Islet precursor cell (in vitro differentiated cells): ENCODE results near the gene ARHGAP15.

Experiments
- DNase-seq: peaks from one replicate; pipeline ENCODE4 v3.0.0-alpha.2; 2018

ARHGAP15 gene

DNA sequence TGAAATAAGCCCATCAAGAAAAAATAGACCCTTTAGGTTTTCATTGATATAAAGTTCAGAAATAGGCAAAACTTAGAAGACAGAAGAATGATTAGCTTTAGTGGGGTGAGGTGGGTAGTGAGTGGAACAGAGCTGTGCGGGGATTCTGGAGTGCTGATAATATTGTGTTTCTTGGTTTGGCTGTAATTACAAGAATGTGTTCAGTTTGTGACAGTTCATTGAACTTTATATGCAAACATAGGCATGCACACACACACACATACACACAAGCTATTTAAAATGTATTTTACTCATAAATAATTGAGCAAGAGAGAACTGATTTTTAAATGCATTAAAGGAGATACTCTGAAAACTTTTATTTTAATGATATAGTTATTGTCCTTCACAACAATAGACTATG lies 17.1 kb downstream of the ARHGAP15 start:
- no peak for DNase-seq

DNA sequence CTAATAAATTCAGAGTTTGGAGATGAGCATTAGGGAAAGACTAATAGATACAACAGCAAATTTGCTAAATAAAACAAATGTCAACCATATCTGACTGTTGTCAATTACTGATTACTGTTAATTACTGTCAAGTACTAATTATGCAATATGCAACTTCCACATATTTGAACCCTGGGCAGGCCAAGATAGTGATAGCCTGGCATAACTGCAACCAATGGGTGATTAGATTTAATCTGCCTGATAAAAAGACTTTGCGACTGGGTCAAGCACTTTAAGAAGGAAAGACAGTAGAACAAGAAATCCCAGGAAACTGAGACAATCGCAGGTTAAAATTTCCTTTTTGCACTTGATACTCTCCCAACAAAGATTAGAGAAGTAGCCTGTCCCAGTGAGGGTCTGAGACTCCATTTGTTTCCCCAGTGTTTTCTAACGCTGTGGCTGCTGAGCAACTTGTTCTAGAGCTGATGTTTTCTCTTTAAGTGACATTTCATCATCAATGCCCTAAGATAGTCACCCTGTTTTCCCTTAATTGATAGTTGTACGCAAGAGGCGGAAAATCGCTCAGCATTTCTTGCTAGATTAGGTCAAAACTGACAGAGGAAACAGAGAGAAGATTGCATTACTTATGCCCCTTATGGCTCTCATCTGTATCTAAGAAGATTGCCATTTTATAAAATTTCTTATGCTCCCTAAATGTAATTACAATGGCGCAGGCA lies 17.8 kb downstream of the ARHGAP15 start:
- no peak for DNase-seq

DNA sequence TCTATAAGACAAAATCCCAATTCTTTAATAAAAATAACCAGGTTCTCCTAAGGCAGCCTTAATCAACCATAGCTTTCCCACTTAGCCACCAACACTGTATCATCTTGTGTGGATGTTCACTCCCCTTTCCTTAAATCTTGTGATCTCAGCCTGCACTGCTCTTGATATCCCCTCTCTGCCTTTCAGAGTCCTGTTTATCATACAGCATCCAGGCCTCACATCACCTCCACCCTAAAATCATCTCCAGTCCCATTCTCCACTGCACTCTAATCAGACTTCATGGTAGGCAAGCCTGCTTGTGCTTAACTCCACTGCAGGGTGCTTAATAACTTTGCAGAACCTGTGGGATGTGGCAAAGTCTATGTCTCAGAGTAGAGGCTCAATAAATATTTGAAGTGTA lies 18.8 kb downstream of the ARHGAP15 start:
- no peak for DNase-seq

DNA sequence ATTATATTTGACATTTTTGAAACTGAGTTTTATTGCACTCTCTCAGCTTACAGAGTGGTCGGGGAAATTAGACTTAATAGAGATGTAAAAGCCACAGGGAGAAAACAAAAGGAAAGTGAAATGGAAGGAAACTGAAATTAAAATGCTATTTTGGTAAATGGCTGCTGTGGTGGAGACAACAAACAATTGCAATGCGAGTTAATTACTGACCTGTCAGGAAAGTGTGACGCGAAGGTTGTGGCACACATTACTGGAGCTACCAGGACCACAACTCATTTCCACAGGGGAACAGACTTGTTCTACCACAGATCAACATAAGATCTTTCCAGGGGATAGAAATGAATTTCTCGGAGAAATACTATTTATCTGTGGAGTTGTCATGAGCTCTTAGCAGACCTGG lies 19.5 kb downstream of the ARHGAP15 start:
- DNase-seq: no peak

DNA sequence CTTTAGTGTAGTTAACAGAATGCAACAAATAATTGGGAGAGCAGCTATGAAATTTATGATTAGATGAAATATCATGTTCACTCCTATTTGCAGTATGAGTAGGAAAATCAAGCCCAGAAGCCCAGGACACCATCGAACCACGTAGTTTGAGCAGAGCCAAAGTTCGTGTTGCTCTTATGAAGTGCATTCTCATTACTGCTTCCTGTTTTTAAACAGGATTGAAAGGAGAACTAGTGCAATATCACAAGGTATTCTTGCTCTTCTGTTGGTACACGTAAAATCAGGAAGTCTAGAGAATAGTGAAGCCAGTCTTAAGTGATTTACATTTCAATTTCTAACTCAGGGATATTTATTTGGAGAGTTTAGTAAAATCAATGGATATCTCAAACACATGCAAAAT lies 21.1 kb downstream of the ARHGAP15 start:
- no peak for DNase-seq

DNA sequence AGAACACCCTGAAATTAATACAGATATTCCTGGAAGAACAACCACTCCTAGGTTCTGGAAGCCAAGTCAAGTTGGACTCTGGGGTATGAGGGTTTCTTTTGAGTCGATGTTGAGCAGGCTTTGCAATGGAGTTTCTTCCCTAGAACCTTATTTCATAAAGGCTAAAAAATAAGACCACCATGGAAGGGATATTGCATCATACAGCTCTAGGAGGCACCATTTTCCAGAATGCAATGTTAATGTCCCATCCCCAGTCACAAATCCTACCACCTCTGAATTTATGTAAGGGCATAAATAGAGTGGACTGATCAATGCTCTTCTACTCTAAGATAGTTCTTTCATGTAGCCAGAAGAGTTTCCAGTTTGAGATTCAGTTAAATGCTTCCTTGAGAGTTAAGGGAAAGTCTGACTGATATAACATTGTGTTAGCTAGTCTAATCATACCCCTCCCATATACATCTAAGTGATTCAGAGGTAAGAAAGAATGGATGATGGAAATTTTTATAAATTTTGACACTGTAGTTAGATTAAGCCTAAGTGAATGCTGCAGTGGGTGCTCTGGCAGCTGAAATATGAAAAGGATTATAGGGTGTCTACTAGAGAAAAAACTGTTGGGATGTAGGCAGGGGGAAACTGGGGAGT lies 22.0 kb downstream of the ARHGAP15 start:
- no peak for DNase-seq

DNA sequence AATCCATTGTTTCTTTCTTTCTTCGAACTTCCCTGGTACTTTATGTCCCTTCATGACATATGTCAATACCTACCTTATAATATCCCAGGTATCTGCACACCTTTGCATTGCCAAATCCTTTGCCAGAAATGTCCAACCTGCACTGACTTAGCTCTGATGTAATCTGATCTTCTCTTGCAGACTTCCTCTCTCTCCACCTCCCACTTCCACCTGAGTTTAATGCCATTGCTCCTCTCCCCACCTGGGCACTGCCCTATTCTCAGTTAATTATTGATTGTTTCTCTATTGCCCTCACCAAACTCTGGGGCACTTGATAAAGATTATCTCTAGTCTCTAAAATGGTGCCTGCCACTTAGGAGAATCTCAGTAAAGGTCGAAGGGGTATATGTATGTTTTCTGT lies 23.0 kb downstream of the ARHGAP15 start:
- DNase-seq: no peak

DNA sequence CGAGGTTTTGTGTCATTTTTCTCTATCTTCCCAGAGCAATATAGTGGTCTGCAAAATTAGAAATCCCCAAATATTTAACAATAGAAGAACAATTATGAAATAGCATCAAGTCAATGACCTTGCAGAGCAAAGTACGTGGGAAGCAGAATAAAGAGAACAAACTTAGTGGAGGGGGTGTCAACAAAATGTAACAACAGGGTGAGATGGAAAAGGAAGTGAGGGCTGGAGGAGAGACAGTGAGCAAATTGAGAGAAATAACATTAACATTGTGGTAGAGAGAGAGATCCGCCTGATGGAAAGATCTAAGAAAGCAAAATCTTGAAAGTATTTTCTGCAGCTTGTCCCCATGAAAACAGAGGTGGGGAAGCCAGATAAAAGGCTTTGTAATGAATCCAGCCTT lies 23.4 kb downstream of the ARHGAP15 start:
- no peak for DNase-seq

DNA sequence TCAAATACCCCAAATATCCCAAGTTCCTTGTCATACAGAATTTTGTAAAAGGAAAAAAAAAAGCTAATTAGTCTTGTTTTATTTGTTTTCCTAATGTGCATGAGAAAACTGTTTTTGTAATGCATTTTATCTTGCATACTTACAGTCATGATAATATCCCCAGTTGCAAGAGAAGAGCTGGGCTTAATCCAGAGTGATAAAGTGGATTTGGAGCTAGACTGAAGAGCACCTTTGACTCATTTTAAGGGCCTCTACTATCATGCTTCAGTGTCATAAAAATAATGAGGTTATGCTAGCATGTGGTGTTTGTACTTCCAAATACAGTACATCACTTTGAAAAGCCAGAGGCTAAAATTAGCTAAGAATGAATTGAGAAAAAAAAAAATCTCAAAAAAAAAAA lies 26.4 kb downstream of the ARHGAP15 start:
- no peak for DNase-seq

DNA sequence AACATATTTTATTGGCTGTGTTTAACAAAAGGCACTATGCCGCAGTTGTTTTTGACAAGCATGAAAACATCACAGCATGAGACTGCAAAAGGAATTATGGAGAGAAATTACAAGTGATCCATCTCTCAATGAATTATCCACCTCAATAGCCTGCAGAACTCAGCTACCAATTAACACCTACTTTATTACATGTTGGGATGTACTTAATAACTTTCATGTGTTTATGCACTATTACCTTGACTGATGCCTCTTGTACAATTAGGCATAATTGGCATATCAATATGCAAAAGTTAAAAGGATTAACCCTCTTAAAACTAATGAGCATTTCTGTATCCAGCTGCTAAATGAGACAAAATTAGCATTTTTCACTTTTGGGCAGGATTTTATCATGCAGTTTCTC lies 27.8 kb downstream of the ARHGAP15 start:
- DNase-seq: no peak

DNA sequence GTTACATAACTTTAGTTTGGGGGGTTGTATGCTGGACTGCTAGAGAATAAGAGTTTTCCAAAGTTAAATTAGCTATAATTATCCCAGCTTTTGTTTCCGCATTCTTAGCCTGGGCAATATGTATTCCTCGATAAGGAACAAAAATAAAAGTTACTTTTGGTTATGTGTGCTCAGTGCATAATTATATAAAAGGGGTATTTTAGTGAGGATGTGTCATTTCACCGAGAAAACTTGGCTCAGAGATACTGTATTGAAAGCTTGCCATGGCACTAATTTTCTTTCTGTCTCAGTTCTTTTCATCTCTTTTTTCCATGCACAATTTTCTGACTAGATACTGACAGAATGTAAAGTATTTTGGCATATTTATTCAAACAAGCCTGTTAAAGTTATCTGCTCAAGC lies 28.2 kb downstream of the ARHGAP15 start:
- DNase-seq: no peak

DNA sequence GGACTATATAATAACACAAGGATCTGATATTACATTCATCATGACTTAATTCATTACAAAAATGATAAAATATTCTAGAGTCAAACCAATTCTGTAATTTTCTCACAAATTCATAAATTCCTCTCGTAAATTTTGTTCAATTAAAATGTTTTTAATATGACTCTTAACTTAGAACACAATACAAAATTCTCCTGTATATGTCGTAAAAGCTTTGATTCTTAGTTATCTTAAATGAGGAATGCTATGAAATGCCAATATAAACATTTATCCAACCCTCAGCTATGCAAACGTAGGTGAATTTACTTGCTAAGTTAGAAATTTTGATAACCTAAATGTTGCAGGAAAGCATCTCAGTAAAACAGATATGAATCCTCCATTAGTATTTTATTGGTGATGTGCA lies 28.9 kb downstream of the ARHGAP15 start:
- no peak for DNase-seq

DNA sequence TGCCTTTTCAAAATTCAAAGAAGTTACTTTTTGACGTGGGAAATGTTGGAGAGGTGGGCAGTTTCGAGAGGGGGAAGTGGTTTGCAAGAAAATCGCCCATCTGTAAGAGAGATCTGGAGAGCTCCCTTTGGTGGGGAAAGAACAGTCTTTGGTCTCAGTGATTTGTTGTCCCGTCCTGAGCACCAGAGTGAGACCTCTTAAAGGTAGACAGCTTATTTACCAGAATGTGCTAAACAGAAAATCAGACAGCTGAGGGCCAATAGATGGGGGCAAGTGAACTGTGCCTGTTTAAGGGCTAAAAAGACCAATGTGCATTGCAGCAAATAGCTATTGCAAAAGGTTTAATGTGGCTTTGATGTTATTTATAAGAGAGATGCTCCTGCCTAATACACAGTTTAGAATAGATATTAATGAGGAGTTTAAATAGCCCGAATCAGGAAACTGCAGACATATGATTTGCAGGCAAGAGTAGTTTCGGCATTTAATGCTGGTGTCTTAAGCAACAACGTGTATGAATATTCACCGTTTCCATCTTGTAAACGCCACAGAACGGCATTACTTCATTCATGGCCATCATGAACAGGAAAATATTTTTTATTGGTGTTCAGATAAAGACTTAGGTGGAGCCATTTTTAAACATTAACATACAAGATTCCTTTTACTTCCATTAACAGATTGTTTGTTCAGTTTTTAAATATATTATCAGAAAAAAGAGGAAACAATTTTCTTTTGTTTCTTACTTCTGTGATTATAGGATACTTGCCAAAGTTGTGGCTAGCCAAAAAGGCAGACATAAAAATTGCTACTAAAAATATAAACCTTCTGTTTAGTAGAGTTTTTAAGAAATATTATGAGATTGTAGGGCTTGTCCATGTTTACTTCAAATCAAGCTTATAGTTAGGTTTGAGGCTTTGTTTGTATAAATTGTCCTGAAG lies 29.6 kb downstream of the ARHGAP15 start:
- DNase-seq: no peak

DNA sequence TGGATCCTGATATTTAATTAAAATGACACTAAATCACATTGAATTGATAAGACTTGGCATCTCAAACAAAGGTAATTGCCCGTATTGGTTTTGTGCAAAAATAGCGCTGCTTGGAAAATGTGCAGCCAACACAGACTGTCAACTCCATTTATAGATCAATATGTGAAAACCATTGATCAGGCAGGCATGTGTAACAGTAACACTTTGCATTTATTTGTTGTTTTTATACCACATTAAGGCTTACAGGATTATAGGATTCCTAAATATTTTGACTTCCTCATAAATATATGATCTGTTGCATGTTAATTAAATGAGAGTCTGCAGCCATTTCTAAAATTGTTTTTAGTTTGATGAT lies 30.2 kb downstream of the ARHGAP15 start:
- no peak for DNase-seq

DNA sequence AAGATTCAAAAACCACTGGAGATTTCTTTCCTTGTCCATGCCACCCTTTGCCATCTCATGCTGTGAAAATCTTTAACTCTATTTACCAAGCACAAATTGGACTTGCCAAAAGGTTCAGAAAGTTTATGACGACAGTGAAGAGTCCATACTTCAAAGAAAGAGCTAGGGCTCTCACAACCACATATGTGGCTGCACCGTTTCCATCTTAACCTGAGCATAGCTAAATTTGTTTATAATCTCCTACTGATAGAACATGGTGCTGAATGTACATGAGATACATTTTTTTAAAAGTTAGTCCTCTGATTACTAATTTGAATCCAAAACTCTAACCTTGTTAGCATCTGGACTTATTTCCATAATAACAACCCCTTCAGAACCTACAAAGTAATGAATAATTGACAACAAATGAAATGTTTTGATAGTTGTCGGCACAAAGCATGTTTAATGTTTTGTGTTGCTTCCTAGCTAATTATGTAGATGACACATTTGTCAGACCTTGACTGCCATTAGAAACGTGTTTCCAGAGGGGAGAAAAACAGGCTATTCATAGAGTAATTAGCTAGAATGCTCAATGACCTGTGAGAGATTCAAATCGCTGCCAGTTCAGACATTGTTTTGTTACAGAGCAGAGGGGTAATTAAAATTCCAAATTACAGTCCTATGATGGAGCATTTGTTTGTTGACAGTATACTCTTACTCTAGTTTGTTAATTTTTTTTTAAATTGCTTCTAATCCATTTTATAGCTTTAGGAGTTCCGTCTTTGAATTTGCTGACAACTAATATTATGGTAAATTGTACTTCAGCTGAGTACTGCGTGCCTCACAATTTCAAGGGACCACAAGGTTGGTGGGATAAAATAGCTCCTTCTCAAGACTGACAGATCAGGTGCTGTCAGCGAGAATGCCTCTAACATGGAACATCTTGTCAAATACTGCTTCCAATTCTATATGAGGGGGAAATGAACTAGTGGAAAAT lies 31.8 kb downstream of the ARHGAP15 start:
- DNase-seq: no peak

DNA sequence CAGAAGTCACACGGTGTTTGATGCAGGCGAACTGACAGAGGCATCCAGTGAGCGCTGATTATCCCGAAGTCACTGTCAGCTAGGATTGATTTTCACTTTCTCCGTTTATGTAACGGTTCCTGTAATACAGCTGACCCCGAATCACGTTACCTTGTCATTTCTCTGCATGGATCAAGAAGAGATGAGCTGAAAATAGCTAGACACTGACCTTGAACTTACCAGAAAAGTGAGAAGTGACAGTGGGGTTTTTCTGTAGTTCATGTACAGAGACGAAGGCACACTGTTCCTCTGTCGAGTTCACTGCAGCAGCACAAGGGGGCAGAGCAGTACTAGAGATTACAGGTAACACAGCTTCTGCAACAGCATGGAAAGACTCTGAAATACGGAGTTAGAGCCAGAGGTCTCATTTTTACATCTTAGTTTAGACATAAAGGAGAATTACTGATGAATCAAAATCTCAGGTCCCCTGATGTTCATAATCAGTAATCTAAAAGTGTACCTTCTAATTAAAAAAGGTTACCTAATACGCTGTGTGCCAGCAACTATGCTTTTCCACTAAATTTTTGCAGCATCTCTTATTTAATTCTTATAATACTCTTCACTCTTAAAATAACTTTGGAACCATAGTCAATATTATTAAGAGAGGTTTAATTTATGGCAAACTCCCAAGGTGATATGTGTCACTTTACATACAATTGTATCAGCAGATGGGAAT lies 33.1 kb downstream of the ARHGAP15 start:
- DNase-seq: peak; percentile 68

DNA sequence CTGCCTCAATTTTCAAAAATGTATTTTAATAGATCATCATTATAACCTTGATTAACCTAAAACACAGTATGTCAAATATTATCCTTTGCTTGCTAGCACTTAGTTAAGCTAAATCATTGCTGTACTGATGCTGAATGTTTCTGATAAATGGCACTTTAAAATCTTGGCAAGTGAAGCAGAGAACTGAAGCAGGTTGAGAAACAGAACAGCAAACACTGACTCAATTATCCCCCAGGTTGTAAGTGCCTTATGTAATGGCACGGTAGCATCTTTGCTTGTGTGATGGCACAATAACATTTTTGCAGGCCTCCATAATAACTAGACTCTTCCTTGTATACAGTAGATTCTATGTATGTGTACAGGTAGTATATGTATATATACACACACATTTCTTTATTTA lies 33.8 kb downstream of the ARHGAP15 start:
- no peak for DNase-seq

DNA sequence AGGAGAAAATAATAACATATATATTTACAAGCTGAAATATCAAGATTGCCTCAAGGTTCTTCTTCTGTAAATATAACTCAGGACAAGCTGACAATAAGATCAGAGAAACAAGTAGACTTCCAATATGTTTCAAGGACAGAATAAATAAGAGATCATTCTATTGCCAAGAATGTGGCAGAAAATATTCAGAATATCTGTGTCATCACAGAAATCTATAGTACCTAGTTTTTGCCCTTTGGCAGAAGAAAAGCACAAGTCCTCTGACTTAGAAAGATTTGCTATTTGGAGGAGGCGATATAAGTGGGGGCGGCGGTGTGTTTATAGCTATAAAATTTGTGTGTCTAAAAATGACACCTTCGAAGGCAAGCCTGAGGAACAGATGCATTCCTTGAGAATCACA lies 34.3 kb downstream of the ARHGAP15 start:
- DNase-seq: no peak

DNA sequence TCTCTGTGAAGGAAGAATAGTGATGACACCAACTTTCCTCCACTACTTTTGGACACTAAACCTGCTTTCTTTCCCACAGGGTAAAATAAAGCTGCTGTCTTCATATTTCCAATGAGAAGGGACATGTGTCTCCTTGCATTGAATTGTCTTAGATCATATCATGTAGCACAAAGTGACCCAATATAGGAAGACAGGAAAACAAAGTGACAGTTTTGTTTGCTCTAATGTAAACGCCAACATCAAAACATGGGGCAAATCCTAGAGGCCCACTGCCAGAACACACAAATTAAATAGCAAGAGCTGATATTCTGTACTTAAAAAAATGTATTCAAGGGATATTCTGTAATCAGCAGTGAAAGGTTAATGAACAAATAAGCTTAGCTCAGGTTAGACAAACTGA lies 36.1 kb downstream of the ARHGAP15 start:
- DNase-seq: no peak

DNA sequence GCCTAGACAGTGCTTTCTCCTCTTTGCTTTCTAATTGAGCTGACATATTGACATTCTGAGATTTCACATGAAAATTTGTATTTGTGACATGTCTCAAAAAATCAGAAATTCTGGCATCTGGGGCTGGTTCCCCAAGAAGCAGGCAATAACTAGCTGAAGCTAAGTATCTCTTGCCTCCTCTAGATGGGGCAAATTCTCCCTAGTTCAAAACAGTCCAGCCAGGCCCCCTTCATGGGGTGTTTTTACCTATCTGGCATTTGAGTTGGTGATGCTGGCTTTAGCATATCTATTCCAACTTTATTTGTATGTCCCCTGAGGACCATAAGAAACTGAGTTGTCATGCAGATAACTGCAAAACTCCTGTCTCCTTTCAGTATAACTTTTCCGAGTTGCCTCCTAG lies 39.9 kb downstream of the ARHGAP15 start:
- DNase-seq: no peak

DNA sequence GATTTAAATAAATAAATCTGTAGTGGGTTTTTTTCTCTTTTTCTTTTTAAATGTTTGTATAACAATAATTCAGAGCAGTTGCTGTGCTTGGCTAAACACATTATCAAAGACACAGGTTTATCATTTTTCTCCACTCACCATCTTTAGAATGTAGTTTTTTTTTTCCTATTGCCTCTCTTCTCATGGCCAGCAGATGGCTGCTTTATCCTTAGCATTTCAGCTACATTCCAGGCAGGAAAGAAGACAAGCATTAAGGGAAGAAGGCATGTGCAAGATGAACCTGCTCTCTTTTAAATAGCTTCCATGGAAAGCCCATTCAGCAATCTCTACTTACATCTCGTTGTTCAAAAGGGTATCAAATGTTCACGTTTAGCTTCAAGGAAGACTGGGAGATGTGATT lies 42.6 kb downstream of the ARHGAP15 start:
- no peak for DNase-seq

DNA sequence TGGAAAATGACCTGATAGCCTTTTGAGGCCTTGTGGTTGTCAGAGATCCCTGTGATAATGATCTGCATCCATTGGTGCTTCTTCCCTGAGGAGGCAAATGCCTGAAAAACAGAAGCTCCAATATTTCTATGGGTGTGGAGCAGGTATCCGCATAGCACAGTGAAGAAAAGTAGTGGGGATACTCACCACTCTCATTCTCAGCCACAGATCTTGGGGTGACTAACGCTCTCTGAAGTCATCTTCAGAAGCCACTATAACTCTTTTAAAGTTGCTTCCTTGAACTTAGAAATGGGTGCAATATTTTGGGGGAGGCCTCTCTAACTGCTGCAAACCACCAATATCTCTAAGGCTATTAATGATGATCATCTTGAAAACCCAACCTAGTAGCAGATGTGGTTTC lies 46.2 kb downstream of the ARHGAP15 start:
- no peak for DNase-seq
